Neural cell (in vitro differentiated cells): ENCODE data around the gene MTG1. TPM values are rescaled to one million over a fixed set of nuclear protein-coding genes. Genes with fewer than 3 reads are reported as not detected.

Source experiments
- H2AFZ ChIP-seq: fragments of 200-600, 300-800 bp; sonication (generic), shearing (Covaris generic); 2 replicates; pipeline ENCODE4 v1.6.0; 2014; ENCODE audit warnings: low read depth, mild to moderate bottlenecking, antibody characterized with exemption, low read length, moderate library complexity
- H3F3A ChIP-seq: fragments of 200-600 bp; shearing (Covaris generic); 2 replicates; pipeline ENCODE4 v1.6.1; 2016; ENCODE audit warnings: mild to moderate bottlenecking, moderate library complexity, mixed read lengths, antibody characterized with exemption, low read length; ENCODE audit not compliant: insufficient read depth, poor library complexity, severe bottlenecking
- H3K27ac ChIP-seq: fragments of 200-600, 300-800 bp; sonication (generic), shearing (Covaris generic); 2 replicates; pipeline ENCODE4 v1.5.1; 2014; ENCODE audit warnings: mild to moderate bottlenecking, low read length, moderate library complexity
- H3K27me3 ChIP-seq: fragments of 300-800, 200-600 bp; sonication (generic), shearing (Covaris generic); 2 replicates; pipeline ENCODE4 v1.6.0; 2014; ENCODE audit warnings: mild to moderate bottlenecking, low read depth, low read length, moderate library complexity; ENCODE audit not compliant: insufficient read depth
- H3K36me3 ChIP-seq: fragments of 300-800, 200-600 bp; sonication (generic), shearing (Covaris generic); 2 replicates; pipeline ENCODE4 v1.5.1; 2014; ENCODE audit warnings: mild to moderate bottlenecking, antibody characterized with exemption, low read length, moderate library complexity; ENCODE audit not compliant: insufficient read depth
- H3K4me2 ChIP-seq: fragments of 300-800, 200-600 bp; sonication (generic), shearing (Covaris generic); 2 replicates; pipeline ENCODE4 v1.6.0; 2014; ENCODE audit warnings: mild to moderate bottlenecking, low read length
- H3K4me3 ChIP-seq: fragments of 300-800, 200-600 bp; sonication (generic), shearing (Covaris generic); 2 replicates; pipeline ENCODE4 v1.5.1; 2014; ENCODE audit warnings: mild to moderate bottlenecking, low read length, moderate library complexity
- H3K79me2 ChIP-seq: fragments of 200-600 bp; shearing (Covaris generic); replicated peaks from 2 replicates; pipeline ENCODE4 v1.6.0; 2014; ENCODE audit warnings: mild to moderate bottlenecking, low read length, moderate library complexity; ENCODE audit not compliant: insufficient read depth
- H3K9ac ChIP-seq: fragments of 300-800, 200-600 bp; sonication (generic), shearing (Covaris generic); 2 replicates; pipeline ENCODE4 v1.6.1; 2016; ENCODE audit warnings: mild to moderate bottlenecking, low read length, mixed read lengths
- H3K9me2 ChIP-seq: fragments of 200-600 bp; shearing (Covaris generic); 2 replicates; pipeline ENCODE4 v1.6.1; 2016; ENCODE audit warnings: mild to moderate bottlenecking, low read length, mixed read lengths; ENCODE audit not compliant: insufficient read depth
- H3K9me3 ChIP-seq: fragments of 200-600, 300-800 bp; sonication (generic), shearing (Covaris generic); 2 replicates; pipeline ENCODE4 v1.6.1; 2016; ENCODE audit warnings: mild to moderate bottlenecking, mixed run types, low read length, moderate library complexity, mixed read lengths
- H4K20me1 ChIP-seq: fragments of 200-600 bp; shearing (Covaris generic); 2 replicates; pipeline ENCODE4 v1.6.1; 2016; ENCODE audit warnings: mild to moderate bottlenecking, mixed run types; ENCODE audit not compliant: insufficient read depth
- EP300 ChIP-seq: fragments of 450-650 bp; conservative IDR thresholded peaks from 2 replicates; pipeline ENCODE4 v1.6.1; 2014; ENCODE audit warnings: antibody characterized with exemption, mild to moderate bottlenecking, moderate library complexity; ENCODE audit not compliant: poor library complexity, severe bottlenecking
- EZH2 ChIP-seq: fragments of 200-600, 300-800 bp; shearing (Covaris generic), sonication (generic); IDR thresholded peaks from 2 replicates; pipeline ENCODE4 v1.6.1; 2014; ENCODE audit warnings: antibody characterized with exemption, low read length, borderline replicate concordance, mild to moderate bottlenecking; ENCODE audit not compliant: insufficient read depth, poor library complexity, severe bottlenecking
- MXI1 ChIP-seq: fragments of 450-650 bp; conservative IDR thresholded peaks from 2 replicates; pipeline ENCODE4 v1.6.1; 2014; ENCODE audit warnings: antibody characterized with exemption, mild to moderate bottlenecking; ENCODE audit not compliant: poor library complexity, severe bottlenecking
- POLR2AphosphoS5 ChIP-seq: IDR thresholded peaks from 2 replicates; pipeline ENCODE4 v1.6.1; 2012
- RAD21 ChIP-seq: fragments of 450-650 bp; conservative IDR thresholded peaks from 2 replicates; pipeline ENCODE4 v1.6.1; 2014; ENCODE audit warnings: antibody characterized with exemption, mild to moderate bottlenecking, moderate library complexity
- SMC3 ChIP-seq: fragments of 450-650 bp; conservative IDR thresholded peaks from 2 replicates; pipeline ENCODE4 v1.6.1; 2014; ENCODE audit warnings: antibody characterized with exemption, mild to moderate bottlenecking, moderate library complexity; ENCODE audit not compliant: poor library complexity
- TAF1 ChIP-seq: IDR thresholded peaks from 2 replicates; pipeline ENCODE4 v1.6.1; 2012; ENCODE audit warnings: low read depth
- polyA plus RNA-seq: library from polyadenylated mRNA; depleted of rRNA; stranded (reverse); fragments of >200 nt; gene quantifications from 2 replicates; pipeline ENCODE4 v1.2.3, GENCODE V29; 2014
- TF ChIP-seq, protein P1 (sequence below): fragments of 450-650 bp; IDR thresholded peaks from 2 replicates; pipeline ENCODE4 v1.5.1; 2014; ENCODE audit warnings: antibody characterized with exemption, mild to moderate bottlenecking, moderate library complexity; ENCODE audit not compliant: poor library complexity, severe bottlenecking
- TF ChIP-seq, protein P2 (sequence below): IDR thresholded peaks from 2 replicates; pipeline ENCODE4 v1.6.1; 2012; ENCODE audit warnings: borderline replicate concordance

MTG1 gene
- polyA plus RNA-seq, 1 donor from 2014 or later = 52.3 TPM

DNA sequence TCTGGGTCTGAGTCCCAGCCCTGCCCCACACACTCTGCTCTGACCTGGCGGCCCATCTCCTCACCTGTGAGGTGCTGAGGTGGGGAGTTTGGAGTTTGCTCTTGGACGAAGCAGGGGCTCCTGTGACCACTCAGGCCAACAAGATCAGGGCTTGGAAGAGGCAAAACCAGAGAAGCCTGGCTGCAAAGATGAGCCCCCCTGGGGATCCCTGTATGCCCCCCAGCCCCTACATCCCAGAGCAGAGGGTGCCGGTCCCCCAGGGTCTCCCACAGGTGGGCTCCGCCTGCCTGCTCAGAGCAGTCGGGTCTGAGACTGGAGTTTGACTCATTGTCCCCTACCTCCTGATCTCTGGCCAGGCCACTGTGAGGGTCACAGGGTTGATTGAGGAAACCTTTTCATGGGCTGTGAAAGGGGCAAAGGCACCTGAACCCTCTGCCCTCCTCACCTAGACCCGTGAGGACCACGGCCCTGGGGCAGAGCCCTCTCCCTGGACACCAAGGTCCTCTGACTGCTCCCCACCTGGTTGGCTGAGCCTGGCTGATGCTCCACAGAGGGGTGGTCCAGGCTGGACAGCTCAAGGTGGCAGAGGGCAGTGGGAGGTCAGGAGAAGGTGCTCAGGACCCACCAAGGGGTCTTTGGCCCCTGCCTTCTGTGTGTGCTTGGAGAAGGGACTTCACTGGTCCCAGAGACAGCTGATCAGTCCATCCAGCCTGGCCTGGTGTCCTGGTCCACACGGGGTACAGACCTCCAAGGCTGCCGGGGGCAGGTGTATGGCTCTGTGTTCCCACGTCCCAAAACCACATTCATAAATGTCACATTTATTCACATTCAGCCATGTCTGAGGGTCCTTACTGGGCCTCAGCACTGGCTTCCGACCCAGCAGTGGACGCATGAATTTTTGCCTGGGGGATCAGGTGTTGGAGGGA is 50.6 kb downstream of the MTG1 start:
- H3F3A ChIP-seq = no peaks in the 10 kb centered on the region
- H4K20me1 ChIP-seq = no peaks in the 10 kb centered on the region
- H3K79me2 ChIP-seq = no peaks in the 10 kb centered on the region
- H3K27ac ChIP-seq = no peak overlapping the region
- H3K4me2 ChIP-seq = no peak overlapping the region
- H2AFZ ChIP-seq = no peak overlapping the region
- H3K36me3 ChIP-seq = no peaks in the 10 kb centered on the region
- H3K9ac ChIP-seq = no peak overlapping the region
- no peak overlapping the region for H3K4me3 ChIP-seq
- no peaks in the 10 kb centered on the region for H3K27me3 ChIP-seq
- TF ChIP-seq EP300 (no peak), POLR2AphosphoS5 (no peak), TAF1 (no peak), RAD21 (no peak), EZH2 (no peak), MXI1 (no peak), SMC3 (no peak)
- TF ChIP-seq, protein P1, sequence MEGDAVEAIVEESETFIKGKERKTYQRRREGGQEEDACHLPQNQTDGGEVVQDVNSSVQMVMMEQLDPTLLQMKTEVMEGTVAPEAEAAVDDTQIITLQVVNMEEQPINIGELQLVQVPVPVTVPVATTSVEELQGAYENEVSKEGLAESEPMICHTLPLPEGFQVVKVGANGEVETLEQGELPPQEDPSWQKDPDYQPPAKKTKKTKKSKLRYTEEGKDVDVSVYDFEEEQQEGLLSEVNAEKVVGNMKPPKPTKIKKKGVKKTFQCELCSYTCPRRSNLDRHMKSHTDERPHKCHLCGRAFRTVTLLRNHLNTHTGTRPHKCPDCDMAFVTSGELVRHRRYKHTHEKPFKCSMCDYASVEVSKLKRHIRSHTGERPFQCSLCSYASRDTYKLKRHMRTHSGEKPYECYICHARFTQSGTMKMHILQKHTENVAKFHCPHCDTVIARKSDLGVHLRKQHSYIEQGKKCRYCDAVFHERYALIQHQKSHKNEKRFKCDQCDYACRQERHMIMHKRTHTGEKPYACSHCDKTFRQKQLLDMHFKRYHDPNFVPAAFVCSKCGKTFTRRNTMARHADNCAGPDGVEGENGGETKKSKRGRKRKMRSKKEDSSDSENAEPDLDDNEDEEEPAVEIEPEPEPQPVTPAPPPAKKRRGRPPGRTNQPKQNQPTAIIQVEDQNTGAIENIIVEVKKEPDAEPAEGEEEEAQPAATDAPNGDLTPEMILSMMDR = no peak
- TF ChIP-seq, protein P2, sequence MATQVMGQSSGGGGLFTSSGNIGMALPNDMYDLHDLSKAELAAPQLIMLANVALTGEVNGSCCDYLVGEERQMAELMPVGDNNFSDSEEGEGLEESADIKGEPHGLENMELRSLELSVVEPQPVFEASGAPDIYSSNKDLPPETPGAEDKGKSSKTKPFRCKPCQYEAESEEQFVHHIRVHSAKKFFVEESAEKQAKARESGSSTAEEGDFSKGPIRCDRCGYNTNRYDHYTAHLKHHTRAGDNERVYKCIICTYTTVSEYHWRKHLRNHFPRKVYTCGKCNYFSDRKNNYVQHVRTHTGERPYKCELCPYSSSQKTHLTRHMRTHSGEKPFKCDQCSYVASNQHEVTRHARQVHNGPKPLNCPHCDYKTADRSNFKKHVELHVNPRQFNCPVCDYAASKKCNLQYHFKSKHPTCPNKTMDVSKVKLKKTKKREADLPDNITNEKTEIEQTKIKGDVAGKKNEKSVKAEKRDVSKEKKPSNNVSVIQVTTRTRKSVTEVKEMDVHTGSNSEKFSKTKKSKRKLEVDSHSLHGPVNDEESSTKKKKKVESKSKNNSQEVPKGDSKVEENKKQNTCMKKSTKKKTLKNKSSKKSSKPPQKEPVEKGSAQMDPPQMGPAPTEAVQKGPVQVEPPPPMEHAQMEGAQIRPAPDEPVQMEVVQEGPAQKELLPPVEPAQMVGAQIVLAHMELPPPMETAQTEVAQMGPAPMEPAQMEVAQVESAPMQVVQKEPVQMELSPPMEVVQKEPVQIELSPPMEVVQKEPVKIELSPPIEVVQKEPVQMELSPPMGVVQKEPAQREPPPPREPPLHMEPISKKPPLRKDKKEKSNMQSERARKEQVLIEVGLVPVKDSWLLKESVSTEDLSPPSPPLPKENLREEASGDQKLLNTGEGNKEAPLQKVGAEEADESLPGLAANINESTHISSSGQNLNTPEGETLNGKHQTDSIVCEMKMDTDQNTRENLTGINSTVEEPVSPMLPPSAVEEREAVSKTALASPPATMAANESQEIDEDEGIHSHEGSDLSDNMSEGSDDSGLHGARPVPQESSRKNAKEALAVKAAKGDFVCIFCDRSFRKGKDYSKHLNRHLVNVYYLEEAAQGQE = no peak
- H3K9me2 ChIP-seq = no peaks in the 10 kb centered on the region
- peaks cover 17% of the 10 kb centered on the region for H3K9me3 ChIP-seq

DNA sequence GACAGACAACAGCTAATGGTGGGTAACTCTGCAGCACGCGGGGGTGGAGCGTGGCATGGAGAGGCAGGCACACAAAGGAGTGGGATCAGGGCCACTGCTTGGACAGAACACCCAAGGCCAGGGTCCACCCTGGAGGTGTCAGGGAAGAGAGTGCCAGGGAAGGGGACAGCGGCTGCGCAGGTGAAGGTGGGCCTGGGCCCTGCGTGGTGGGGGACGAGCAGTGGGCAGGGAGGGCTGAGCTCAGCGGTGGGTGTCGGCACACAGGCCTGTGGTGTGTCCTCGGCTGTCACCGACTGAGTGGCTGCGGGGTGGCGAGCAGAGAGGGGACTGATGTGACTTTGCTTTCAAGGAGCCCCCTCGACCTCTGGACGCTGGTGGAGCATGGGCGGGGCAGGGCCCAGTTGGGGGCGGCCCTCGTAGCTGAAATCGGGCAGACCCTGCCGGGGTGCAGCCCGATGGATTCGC is 51.3 kb downstream of the MTG1 start:
- no peak overlapping the region for H3K4me2 ChIP-seq

More for the DNA sequence above, 51.3 kb downstream of the MTG1 start:
- Histone ChIP-seq H3K27me3 (no peaks in the 10 kb centered on the region), H3K79me2 (no peaks in the 10 kb centered on the region), H3K9me2 (no peaks in the 10 kb centered on the region), H3K27ac (no peak overlapping the region), H3F3A (no peaks in the 10 kb centered on the region), H4K20me1 (no peaks in the 10 kb centered on the region), H3K9ac (no peak overlapping the region), H3K36me3 (no peaks in the 10 kb centered on the region), H3K4me3 (no peak overlapping the region), H3K9me3 (peaks cover 17% of the 10 kb centered on the region), H2AFZ (no peak overlapping the region)
- TF ChIP-seq RAD21 (no peak), EP300 (no peak), SMC3 (no peak), MXI1 (no peak), POLR2AphosphoS5 (no peak), TAF1 (no peak), EZH2 (no peak)
- TF ChIP-seq, protein P1 = no peak
- TF ChIP-seq, protein P2 = no peak
